ENCODE measurements around the gene HPD.

GRCh38 chr12:121823727-121824115 is 34.9 kb downstream of the HPD start:
- no peak for TF ChIP-seq POLR2AphosphoS5 (IDR thresholded peaks at IDR 0.05; ENCODE audit: insufficient read depth, low read depth, low read length)
- no peak for TF ChIP-seq CTCF (IDR thresholded peaks at IDR 0.05; ENCODE audit: extremely low read depth in 1 of 2, insufficient read depth in 1 of 2, low read depth in 1 of 2, low read length in 2 of 2)
- TF ChIP-seq POLR2A (IDR thresholded peaks at IDR 0.05; ENCODE audit: low read depth, low read length): no peak
- TF ChIP-seq GATA2 (IDR thresholded peaks at IDR 0.05; ENCODE audit: insufficient read depth, insufficient read length, low read depth, low read length): no peak
- TF ChIP-seq FOS (IDR thresholded peaks at IDR 0.05; ENCODE audit: borderline replicate concordance, insufficient read depth, low read length): no peak
- TF ChIP-seq JUN (IDR thresholded peaks at IDR 0.05; ENCODE audit: borderline replicate concordance, insufficient read depth, insufficient read length, low read depth): no peak
